G401 (cell line): Measurements from ENCODE around the gene OPN5. TPM values are rescaled to one million over a fixed set of nuclear protein-coding genes. Genes with fewer than 3 reads are reported as not detected.
A peak's percentile ranks its signal among the peaks of the same experiment; 100 is the strongest.

ENCODE experiments used
- DNase-seq: peaks from one replicate; pipeline ENCODE4 v3.0.0-alpha.2; 2015; ENCODE audit warnings: low spot score
- in situ Hi-C: cut with HindIII; loops from 2 replicates; pipeline ENCODE4 v1.10.0; 2016; ENCODE audit warnings: low sequenced_read_pairs, mixed read lengths
- total RNA-seq: library from RNA; depleted of rRNA; stranded (reverse); fragments of >200 nt; shearing (Covaris generic); gene quantifications from 2 replicates; pipeline ENCODE4 v1.2.3, GENCODE V29; 2014; rRNA removed

OPN5 gene
- total RNA-seq, 1 experiment from 2014 or later = not detected

GRCh38 chr6:47844881-47845280 is 63.0 kb downstream of the OPN5 start:
- no peak for DNase-seq
- in situ Hi-C loops = no loop called here

GRCh38 chr6:47846752-47847151 is 64.9 kb downstream of the OPN5 start:
- DNase-seq = no peak
- in situ Hi-C loops = no loop called here

- no peak for DNase-seq
- in situ Hi-C loops = no loop called here
These were observed 69.3 kb downstream of the OPN5 start for GRCh38 chr6:47851091-47851490.

GRCh38 chr6:47852727-47853126 is 70.9 kb downstream of the OPN5 start:
- in situ Hi-C loops = no loop called here

GRCh38 chr6:47853766-47854165 is 71.9 kb downstream of the OPN5 start:
- peak; percentile 26 for DNase-seq

More at GRCh38 chr6:47852727-47853126, 70.9 kb downstream of the OPN5 start:
- DNase-seq = no peak

GRCh38 chr6:47854971-47855370 is 73.1 kb downstream of the OPN5 start:
- DNase-seq = peak; percentile 9
- in situ Hi-C loops = no loop called here

More at GRCh38 chr6:47853766-47854165, 71.9 kb downstream of the OPN5 start:
- in situ Hi-C loops = no loop called here

GRCh38 chr6:47859175-47859574 is 77.3 kb downstream of the OPN5 start:
- in situ Hi-C loops = no loop called here
- DNase-seq = no peak

GRCh38 chr6:47862731-47863130 is 80.9 kb downstream of the OPN5 start:
- in situ Hi-C loops = no loop called here
- no peak for DNase-seq

GRCh38 chr6:47865206-47865605 is 83.4 kb downstream of the OPN5 start:
- in situ Hi-C loops = no loop called here
- no peak for DNase-seq

GRCh38 chr6:47875593-47875992 is 93.8 kb downstream of the OPN5 start:
- no peak for DNase-seq

More at GRCh38 chr6:47875593-47875992, 93.8 kb downstream of the OPN5 start:
- in situ Hi-C loops = no loop called here

Other genes with a start within 250 kb of the OPN5 start
- not detected in 2 replicates for gene ADGRF4, start 83.5 kb upstream of the OPN5 start, total RNA-seq